ENCODE results near the gene ZNRF2. TPM values are rescaled to one million over a fixed set of nuclear protein-coding genes. Genes with fewer than 3 reads are reported as not detected.
A peak's percentile ranks its signal among the peaks of the same experiment; 100 is the strongest.

The ZNRF2 gene
- total and polyA plus RNA-seq, 2 donors from 2014 or later: 16.2 to 32.2 TPM

- TF ChIP-seq, protein P1, sequence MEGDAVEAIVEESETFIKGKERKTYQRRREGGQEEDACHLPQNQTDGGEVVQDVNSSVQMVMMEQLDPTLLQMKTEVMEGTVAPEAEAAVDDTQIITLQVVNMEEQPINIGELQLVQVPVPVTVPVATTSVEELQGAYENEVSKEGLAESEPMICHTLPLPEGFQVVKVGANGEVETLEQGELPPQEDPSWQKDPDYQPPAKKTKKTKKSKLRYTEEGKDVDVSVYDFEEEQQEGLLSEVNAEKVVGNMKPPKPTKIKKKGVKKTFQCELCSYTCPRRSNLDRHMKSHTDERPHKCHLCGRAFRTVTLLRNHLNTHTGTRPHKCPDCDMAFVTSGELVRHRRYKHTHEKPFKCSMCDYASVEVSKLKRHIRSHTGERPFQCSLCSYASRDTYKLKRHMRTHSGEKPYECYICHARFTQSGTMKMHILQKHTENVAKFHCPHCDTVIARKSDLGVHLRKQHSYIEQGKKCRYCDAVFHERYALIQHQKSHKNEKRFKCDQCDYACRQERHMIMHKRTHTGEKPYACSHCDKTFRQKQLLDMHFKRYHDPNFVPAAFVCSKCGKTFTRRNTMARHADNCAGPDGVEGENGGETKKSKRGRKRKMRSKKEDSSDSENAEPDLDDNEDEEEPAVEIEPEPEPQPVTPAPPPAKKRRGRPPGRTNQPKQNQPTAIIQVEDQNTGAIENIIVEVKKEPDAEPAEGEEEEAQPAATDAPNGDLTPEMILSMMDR (IDR thresholded peaks at IDR 0.05; ENCODE audit: borderline replicate concordance, extremely low read depth, insufficient read depth): no peak
- H3K27me3 ChIP-seq (ENCODE audit: control insufficient read depth, insufficient read depth, low read length): no peaks in the 10 kb centered on the region
- H3K9me3 ChIP-seq (ENCODE audit: control insufficient read depth in 2 of 3, insufficient read depth in 1 of 3, low read length in 3 of 3): no peaks in the 10 kb centered on the region
- no peaks in the 10 kb centered on the region for H3K36me3 ChIP-seq (ENCODE audit: control insufficient read depth in 2 of 3, insufficient read depth in 3 of 3, low read length in 3 of 3)
- DNase-seq (no peak), FAIRE-seq (no peak)
- H3K4me3 ChIP-seq (ENCODE audit: low read length in 3 of 3): peak overlapping the region in 1 of 3 donors; percentile 7
- H3K9ac ChIP-seq (ENCODE audit: low read length in 3 of 3): no peak overlapping the region
- peaks cover 0 to 12% (median 4%) of the 10 kb centered on the region in 3 donors for H3K4me1 ChIP-seq (ENCODE audit: control insufficient read depth in 2 of 3, insufficient read depth in 2 of 3, low read depth in 1 of 3, low read length in 3 of 3)
- H3K27ac ChIP-seq (ENCODE audit: low read depth in 2 of 2, low read length in 2 of 2): no peak overlapping the region
- intact Hi-C loops (cut with DNase I): no loop called here
These were observed 37.4 kb downstream of the ZNRF2 start for GRCh38 chr7:30321882-30322192.

DNA sequence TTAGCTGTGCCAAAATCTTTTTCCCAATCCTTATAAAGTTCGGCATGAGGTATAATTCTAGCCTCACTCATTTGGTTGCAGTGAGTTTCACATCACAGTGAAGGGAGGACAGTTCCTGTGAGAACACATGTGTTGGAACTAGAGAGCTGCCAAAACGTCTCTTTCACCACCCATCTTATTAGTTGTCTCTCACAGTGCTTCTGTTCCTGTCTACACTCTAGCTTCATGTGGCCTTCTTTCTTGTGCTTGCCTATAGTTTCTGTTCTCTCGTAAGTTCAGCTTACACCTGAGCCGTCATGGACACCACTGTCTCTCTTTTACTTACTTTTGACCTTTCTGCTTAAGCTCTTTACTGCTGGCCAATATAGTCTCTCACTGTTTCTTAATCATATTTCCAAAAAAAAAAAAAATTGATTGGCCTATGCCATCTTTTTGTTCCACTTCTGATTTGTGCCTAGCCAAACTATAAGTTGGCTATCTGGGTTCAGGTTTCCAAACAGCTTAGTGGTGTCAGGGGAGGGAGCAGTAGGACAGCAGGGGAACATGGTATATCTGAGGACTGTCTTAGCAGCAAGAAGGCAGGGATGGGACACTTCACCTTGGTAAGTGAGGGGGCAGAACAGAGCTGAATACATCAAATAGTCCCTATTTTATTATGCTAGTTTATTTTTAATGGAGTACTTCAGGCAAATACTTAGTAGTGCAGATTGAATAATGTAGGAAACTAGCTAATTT lies 38.0 kb downstream of the ZNRF2 start:
- Histone ChIP-seq H3K9me3 (ENCODE audit: control insufficient read depth in 2 of 3, insufficient read depth in 1 of 3, low read length in 3 of 3) (no peaks in the 10 kb centered on the region), H3K9ac (ENCODE audit: low read length in 3 of 3) (no peak overlapping the region), H3K36me3 (ENCODE audit: control insufficient read depth in 2 of 3, insufficient read depth in 3 of 3, low read length in 3 of 3) (no peaks in the 10 kb centered on the region), H3K4me1 (ENCODE audit: control insufficient read depth in 2 of 3, insufficient read depth in 2 of 3, low read depth in 1 of 3, low read length in 3 of 3) (peaks cover 0 to 12% (median 4%) of the 10 kb centered on the region in 3 donors), H3K27me3 (ENCODE audit: control insufficient read depth, insufficient read depth, low read length) (no peaks in the 10 kb centered on the region), H3K4me3 (ENCODE audit: low read length in 3 of 3) (peak overlapping the region in 1 of 3 donors; percentile 15), H3K27ac (ENCODE audit: low read depth in 2 of 2, low read length in 2 of 2) (peak overlapping the region in 1 of 2 donors; percentile 5)
- DNase-seq (peak in 1 of 5 donors; percentile 16), FAIRE-seq (no peak)
- TF ChIP-seq, protein P1 (IDR thresholded peaks at IDR 0.05; ENCODE audit: borderline replicate concordance, extremely low read depth, insufficient read depth): no peak
- intact Hi-C loops (cut with DNase I): no loop called here

DNA sequence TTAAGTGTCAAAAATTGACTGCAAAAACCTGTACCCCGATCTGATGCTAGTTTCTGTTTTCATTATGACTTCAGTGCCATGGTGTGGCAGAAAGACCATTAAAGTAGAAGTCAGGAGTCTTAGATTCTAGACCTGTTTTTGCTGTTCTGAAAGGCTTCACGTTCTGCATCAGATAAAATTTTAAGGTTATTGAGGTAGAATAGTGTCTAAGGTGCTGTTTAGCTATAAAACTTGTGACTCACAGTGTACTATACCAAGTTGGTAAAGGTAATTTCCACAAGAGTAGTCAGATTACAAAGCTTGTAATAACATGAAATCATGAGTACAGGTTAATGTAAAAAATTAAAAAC lies 38.6 kb downstream of the ZNRF2 start:
- no peaks in the 10 kb centered on the region for H3K9me3 ChIP-seq (ENCODE audit: control insufficient read depth in 2 of 3, insufficient read depth in 1 of 3, low read length in 3 of 3)
- FAIRE-seq (no peak), DNase-seq (no peak)
- H3K36me3 ChIP-seq (ENCODE audit: control insufficient read depth in 2 of 3, insufficient read depth in 3 of 3, low read length in 3 of 3): no peaks in the 10 kb centered on the region
- H3K27me3 ChIP-seq (ENCODE audit: control insufficient read depth, insufficient read depth, low read length): no peaks in the 10 kb centered on the region
- intact Hi-C loops (cut with DNase I): no loop called here
- H3K4me1 ChIP-seq (ENCODE audit: control insufficient read depth in 2 of 3, insufficient read depth in 2 of 3, low read depth in 1 of 3, low read length in 3 of 3): peaks cover 0 to 12% (median 4%) of the 10 kb centered on the region in 3 donors
- H3K4me3 ChIP-seq (ENCODE audit: low read length in 3 of 3): no peak overlapping the region
- H3K9ac ChIP-seq (ENCODE audit: low read length in 3 of 3): no peak overlapping the region
- TF ChIP-seq, protein P1 (IDR thresholded peaks at IDR 0.05; ENCODE audit: borderline replicate concordance, extremely low read depth, insufficient read depth): no peak
- peak overlapping the region in 1 of 2 donors; percentile 5 for H3K27ac ChIP-seq (ENCODE audit: low read depth in 2 of 2, low read length in 2 of 2)

Data from kidney (tissue), 14 donors.